HepG2 (cell line): ENCODE measurements around the gene SLC9A5. TPM values are rescaled to one million over a fixed set of nuclear protein-coding genes. Genes with fewer than 3 reads are reported as not detected.

ENCODE experiments used
- HOXD1 ChIP-seq: sonication (generic); formaldehyde crosslinking; IDR thresholded peaks from 2 replicates; pipeline ENCODE4 v1.5.0; 2020; ENCODE audit warnings: missing genetic modification reagents
- ONECUT2 ChIP-seq: sonication (generic); formaldehyde crosslinking; IDR thresholded peaks from 2 replicates; pipeline ENCODE4 v1.4.0; 2020; ENCODE audit warnings: missing genetic modification reagents
- POLR2G ChIP-seq: fragments of 200-400 bp; formaldehyde crosslinking; IDR thresholded peaks from 2 replicates; pipeline ENCODE4 v1.6.1; 2018; ENCODE audit warnings: mild to moderate bottlenecking, low read depth, low read length, moderate library complexity
- RARA ChIP-seq: IDR thresholded peaks from 2 replicates; pipeline ENCODE4 v1.6.1; 2016; ENCODE audit warnings: missing genetic modification reagents, missing compliant biosample characterization
- SETDB1 ChIP-seq: sonication (generic); formaldehyde crosslinking; IDR thresholded peaks from 2 replicates; pipeline ENCODE4 v1.5.1; 2020; ENCODE audit warnings: missing genetic modification reagents, mild to moderate bottlenecking, borderline replicate concordance
- SMARCC2 ChIP-seq: fragments of 450-650 bp; IDR thresholded peaks from 2 replicates; pipeline ENCODE4 v1.6.1; 2017; ENCODE audit warnings: antibody characterized with exemption, mild to moderate bottlenecking
- ZFP90 ChIP-seq: sonication (generic); formaldehyde crosslinking; IDR thresholded peaks from 2 replicates; pipeline ENCODE4 v1.8.0; 2022; ENCODE audit warnings: missing genetic modification reagents, mild to moderate bottlenecking, inconsistent platforms, borderline replicate concordance
- ZNF292 ChIP-seq: sonication (generic); formaldehyde crosslinking; IDR thresholded peaks from 2 replicates; pipeline ENCODE4 v1.8.1; 2022; ENCODE audit warnings: mild to moderate bottlenecking, low read depth, missing genetic modification reagents, borderline replicate concordance
- ZNF343 ChIP-seq: sonication (generic); formaldehyde crosslinking; IDR thresholded peaks from 2 replicates; pipeline ENCODE4 v1.4.0; 2020; ENCODE audit warnings: mild to moderate bottlenecking, missing genetic modification reagents
- ZNF354B ChIP-seq: sonication (generic); formaldehyde crosslinking; IDR thresholded peaks from 2 replicates; pipeline ENCODE4 v1.8.0; 2022; ENCODE audit warnings: mild to moderate bottlenecking, missing genetic modification reagents
- ZNF589 ChIP-seq: sonication (generic); formaldehyde crosslinking; conservative IDR thresholded peaks from 2 replicates; pipeline ENCODE4 v1.8.0; 2022; ENCODE audit warnings: mild to moderate bottlenecking, moderate library complexity, missing genetic modification reagents
- ZNF687 ChIP-seq: sonication (generic); formaldehyde crosslinking; IDR thresholded peaks from 2 replicates; pipeline ENCODE4 v1.5.1; 2020; ENCODE audit warnings: mild to moderate bottlenecking, missing genetic modification reagents, moderate library complexity
- ZNF773 ChIP-seq: sonication (generic); formaldehyde crosslinking; IDR thresholded peaks from 2 replicates; pipeline ENCODE4 v1.4.0; 2020; ENCODE audit warnings: missing genetic modification reagents, borderline replicate concordance
- ZNF777 ChIP-seq: sonication (generic); formaldehyde crosslinking; IDR thresholded peaks from 2 replicates; pipeline ENCODE4 v1.4.0; 2020; ENCODE audit warnings: missing genetic modification reagents
- ZNF782 ChIP-seq: sonication (generic); formaldehyde crosslinking; IDR thresholded peaks from 2 replicates; pipeline ENCODE4 v1.4.0; 2020; ENCODE audit warnings: missing genetic modification reagents, mild to moderate bottlenecking, borderline replicate concordance
- polyA plus RNA-seq, 8 experiments: library from polyadenylated mRNA; depleted of rRNA in 3 of 8; stranded (reverse) in 7 of 8; unstranded in 1 of 8; fragments of >200 nt; fragmentation: Illumina TruSeq in 4 of 8; extraction: Trizol in 4 of 8; gene quantifications; 2 replicates each; pipeline versions ENCODE4 v1.2.1 to v1.2.3, GENCODE V29; 2011 to 2016; ENCODE audit warnings: low read depth in 4 of 8, missing spikeins in 1 of 8, mixed read lengths in 1 of 8; ENCODE audit not compliant: insufficient read depth in 1 of 8
- total RNA-seq, 5 experiments: library from RNA; depleted of rRNA; stranded (reverse); fragments of >200 nt; fragmentation: Illumina TruSeq; extraction: Trizol; gene quantifications; 2 replicates each; pipeline ENCODE4 v1.2.3, GENCODE V29; 2016; ENCODE audit warnings: low read depth in 1 of 5
- TF ChIP-seq, protein P1 (sequence below): sonication (generic); formaldehyde crosslinking; IDR thresholded peaks from 2 replicates; pipeline ENCODE4 v1.5.0; 2020; ENCODE audit warnings: mild to moderate bottlenecking, missing genetic modification reagents
- TF ChIP-seq, protein P2 (sequence below): sonication (generic); formaldehyde crosslinking; IDR thresholded peaks from 2 replicates; pipeline ENCODE4 v1.4.0; 2020; ENCODE audit warnings: mild to moderate bottlenecking, missing genetic modification reagents
- TF ChIP-seq, protein P3 (sequence below): sonication (generic); formaldehyde crosslinking; IDR thresholded peaks from 2 replicates; pipeline ENCODE4 v1.8.1; 2023; ENCODE audit warnings: mild to moderate bottlenecking, inconsistent platforms, moderate library complexity, missing genetic modification reagents, borderline replicate concordance

Gene SLC9A5
- total and polyA plus RNA-seq, 2 of the 13 experiments (the other 11 are each of a cell fraction or from before 2014, with no cell fraction given) = 0.58 to 1.4 TPM

GRCh38 chr16:67284699-67285646 is 36.2 kb downstream of the SLC9A5 start (continued):
- TF ChIP-seq ZNF589 (CRISPR knock-in tag) (no peak), ZNF782 (CRISPR knock-in tag) (peak; percentile 54; the same call in 1 of the 2 replicates), ZNF773 (0 out of 2 replicates have a peak, but pooled peaks have one; percentile 23), SETDB1 (CRISPR knock-in tag) (no peak), POLR2G (no peak), ZNF354B (CRISPR knock-in tag) (0 out of 2 replicates have a peak, but pooled peaks have one; percentile 43), ZNF777 (CRISPR knock-in tag) (peak; percentile 58), ZNF343 (CRISPR knock-in tag) (0 out of 2 replicates have a peak, but pooled peaks have one; percentile 63), ZNF687 (CRISPR knock-in tag) (peak; percentile 63), SMARCC2 (no peak), ONECUT2 (CRISPR knock-in tag) (no peak), RARA (peak; percentile 60; the same call in 1 of the 2 replicates), ZNF292 (CRISPR knock-in tag) (no peak), ZFP90 (CRISPR knock-in tag) (0 out of 2 replicates have a peak, but pooled peaks have one; percentile 44), HOXD1 (CRISPR knock-in tag) (0 out of 2 replicates have a peak, but pooled peaks have one; percentile 21)
- TF ChIP-seq, protein P1, sequence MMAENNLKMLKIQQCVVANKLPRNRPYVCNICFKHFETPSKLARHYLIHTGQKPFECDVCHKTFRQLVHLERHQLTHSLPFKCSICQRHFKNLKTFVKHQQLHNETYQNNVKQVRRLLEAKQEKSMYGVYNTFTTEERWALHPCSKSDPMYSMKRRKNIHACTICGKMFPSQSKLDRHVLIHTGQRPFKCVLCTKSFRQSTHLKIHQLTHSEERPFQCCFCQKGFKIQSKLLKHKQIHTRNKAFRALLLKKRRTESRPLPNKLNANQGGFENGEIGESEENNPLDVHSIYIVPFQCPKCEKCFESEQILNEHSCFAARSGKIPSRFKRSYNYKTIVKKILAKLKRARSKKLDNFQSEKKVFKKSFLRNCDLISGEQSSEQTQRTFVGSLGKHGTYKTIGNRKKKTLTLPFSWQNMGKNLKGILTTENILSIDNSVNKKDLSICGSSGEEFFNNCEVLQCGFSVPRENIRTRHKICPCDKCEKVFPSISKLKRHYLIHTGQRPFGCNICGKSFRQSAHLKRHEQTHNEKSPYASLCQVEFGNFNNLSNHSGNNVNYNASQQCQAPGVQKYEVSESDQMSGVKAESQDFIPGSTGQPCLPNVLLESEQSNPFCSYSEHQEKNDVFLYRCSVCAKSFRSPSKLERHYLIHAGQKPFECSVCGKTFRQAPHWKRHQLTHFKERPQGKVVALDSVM (CRISPR knock-in tag) = no peak
- TF ChIP-seq, protein P2, sequence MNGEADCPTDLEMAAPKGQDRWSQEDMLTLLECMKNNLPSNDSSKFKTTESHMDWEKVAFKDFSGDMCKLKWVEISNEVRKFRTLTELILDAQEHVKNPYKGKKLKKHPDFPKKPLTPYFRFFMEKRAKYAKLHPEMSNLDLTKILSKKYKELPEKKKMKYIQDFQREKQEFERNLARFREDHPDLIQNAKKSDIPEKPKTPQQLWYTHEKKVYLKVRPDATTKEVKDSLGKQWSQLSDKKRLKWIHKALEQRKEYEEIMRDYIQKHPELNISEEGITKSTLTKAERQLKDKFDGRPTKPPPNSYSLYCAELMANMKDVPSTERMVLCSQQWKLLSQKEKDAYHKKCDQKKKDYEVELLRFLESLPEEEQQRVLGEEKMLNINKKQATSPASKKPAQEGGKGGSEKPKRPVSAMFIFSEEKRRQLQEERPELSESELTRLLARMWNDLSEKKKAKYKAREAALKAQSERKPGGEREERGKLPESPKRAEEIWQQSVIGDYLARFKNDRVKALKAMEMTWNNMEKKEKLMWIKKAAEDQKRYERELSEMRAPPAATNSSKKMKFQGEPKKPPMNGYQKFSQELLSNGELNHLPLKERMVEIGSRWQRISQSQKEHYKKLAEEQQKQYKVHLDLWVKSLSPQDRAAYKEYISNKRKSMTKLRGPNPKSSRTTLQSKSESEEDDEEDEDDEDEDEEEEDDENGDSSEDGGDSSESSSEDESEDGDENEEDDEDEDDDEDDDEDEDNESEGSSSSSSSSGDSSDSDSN = 0 out of 2 replicates have a peak, but pooled peaks have one; percentile 6
- TF ChIP-seq, protein P3, sequence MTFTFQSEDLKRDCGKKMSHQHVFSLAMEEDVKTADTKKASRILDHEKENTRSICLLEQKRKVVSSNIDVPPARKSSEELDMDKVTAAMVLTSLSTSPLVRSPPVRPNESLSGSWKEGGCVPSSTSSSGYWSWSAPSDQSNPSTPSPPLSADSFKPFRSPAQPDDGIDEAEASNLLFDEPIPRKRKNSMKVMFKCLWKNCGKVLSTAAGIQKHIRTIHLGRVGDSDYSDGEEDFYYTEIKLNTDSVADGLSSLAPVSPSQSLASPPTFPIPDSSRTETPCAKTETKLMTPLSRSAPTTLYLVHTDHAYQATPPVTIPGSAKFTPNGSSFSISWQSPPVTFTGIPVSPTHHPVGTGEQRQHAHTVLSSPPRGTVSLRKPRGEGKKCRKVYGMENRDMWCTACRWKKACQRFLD (CRISPR knock-in tag) = peak; percentile 58; the same call in 1 of the 2 replicates
